ENCODE results near the gene NFKBIB.
"Not testable (repeated sequence)": the region's sequence is repeated elsewhere in the genome, so short reads cannot be mapped to it uniquely, and the experiment has no call there.

NFKBIB gene

DNA sequence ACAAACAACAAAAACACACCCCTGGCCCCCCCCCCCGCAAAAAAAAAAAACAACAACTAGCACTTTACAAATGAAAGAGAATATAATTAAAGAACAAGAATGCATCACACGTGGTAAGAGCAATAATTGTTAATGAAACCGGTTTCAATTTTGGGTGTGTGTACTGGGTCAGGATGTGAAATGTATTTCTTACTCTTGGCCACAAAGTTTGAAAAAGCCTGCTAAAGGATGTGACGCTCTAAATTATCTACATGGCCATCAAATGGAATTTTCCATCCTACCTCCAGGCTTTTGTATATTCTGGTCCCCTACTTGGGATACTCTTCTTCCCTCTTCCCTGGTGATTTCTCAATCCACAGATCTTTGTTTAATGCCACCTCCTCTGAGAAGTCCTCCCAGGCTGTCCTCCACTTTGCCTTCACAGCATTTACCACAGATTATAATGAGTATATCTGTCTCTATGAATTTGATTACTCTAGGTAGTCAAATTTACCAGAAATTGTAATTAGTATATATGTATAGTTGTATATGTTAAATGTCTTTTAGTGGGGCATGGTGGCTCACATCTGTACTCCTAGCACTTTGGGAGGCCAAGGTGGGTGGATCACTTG, 28.7 kb downstream of the NFKBIB start:
- H3K27ac ChIP-seq (ENCODE audit: insufficient read depth, low read length, poor library complexity, severe bottlenecking): no peak overlapping the region
- no peak for DNase-seq
- no peaks in the 10 kb centered on the region for H3K9me3 ChIP-seq (ENCODE audit: control insufficient read depth, low read length)
- H3K36me3 ChIP-seq (ENCODE audit: control insufficient read depth, insufficient read depth, low read length): peaks cover 18% of the 10 kb centered on the region
- no peak overlapping the region for H3K4me3 ChIP-seq (ENCODE audit: insufficient read depth, low read depth, low read length, poor library complexity, severe bottlenecking)
- peaks cover 20% of the 10 kb centered on the region for H3K4me1 ChIP-seq (ENCODE audit: control insufficient read depth, insufficient read depth, low read length, poor library complexity, severe bottlenecking)
- H3K27me3 ChIP-seq (replicated peaks; ENCODE audit: control insufficient read depth, insufficient read depth, low read length, poor library complexity, severe bottlenecking): no peaks in the 10 kb centered on the region

DNA sequence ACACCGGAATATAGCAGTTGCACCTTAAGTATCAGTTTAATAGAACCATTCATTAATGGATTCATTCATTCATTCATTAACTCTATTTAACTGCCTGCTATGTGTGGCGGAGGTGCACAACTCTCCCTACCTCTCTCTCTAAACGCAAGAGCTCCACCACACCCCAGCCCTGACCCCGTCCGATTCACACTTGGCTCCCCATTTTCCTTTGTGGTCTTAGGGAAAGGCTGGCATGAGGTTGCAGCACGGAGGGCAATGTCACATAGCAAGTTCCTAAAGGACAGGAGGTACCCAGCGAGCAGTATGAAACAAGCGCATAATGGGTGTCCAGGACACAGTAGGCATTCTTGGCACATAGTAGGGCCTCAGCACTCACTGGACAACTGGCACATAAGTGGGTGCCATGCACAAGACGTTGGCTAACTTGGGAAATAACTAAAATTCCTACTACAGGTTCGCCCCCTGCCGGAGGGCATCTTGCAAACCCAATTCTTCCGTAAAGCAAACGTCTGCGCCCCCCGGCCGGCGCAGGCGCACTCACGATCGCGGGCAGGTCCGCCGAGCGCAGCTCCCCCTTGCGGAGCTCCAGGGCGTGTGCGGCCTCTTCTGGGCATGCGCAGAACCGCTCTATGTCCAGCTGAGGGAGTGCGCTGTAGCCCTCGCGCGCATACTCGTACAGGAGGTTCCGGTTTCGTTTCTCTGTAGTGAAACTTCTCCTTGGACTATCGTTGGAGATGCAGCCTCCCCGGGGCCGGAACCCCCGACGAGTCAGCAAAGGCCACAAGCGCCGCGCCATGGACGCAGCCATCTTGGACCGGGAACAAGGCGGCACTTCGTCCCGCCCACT, 30.4 kb downstream of the NFKBIB start, which contains the start of gene SARS2:
SARS2 (minus strand) TSS at position 835 of the 847 bp plus-strand sequence; CDS start at position 808, 27 bp downstream.
- Histone ChIP-seq H3K4me1 (ENCODE audit: control insufficient read depth, insufficient read depth, low read length, poor library complexity, severe bottlenecking) (peaks cover 20% of the 10 kb centered on the region), H3K27me3 (replicated peaks; ENCODE audit: control insufficient read depth, insufficient read depth, low read length, poor library complexity, severe bottlenecking) (no peaks in the 10 kb centered on the region), H3K9me3 (ENCODE audit: control insufficient read depth, low read length) (no peaks in the 10 kb centered on the region), H3K36me3 (ENCODE audit: control insufficient read depth, insufficient read depth, low read length) (peaks cover 15% of the 10 kb centered on the region), H3K27ac (ENCODE audit: insufficient read depth, low read length, poor library complexity, severe bottlenecking) (peak within 1 kb of the TSS; percentile 89), H3K4me3 (ENCODE audit: insufficient read depth, low read depth, low read length, poor library complexity, severe bottlenecking) (peak within 1 kb of the TSS; percentile 78)
- peak; percentile 88 to 90 (median 89) for DNase-seq

DNA sequence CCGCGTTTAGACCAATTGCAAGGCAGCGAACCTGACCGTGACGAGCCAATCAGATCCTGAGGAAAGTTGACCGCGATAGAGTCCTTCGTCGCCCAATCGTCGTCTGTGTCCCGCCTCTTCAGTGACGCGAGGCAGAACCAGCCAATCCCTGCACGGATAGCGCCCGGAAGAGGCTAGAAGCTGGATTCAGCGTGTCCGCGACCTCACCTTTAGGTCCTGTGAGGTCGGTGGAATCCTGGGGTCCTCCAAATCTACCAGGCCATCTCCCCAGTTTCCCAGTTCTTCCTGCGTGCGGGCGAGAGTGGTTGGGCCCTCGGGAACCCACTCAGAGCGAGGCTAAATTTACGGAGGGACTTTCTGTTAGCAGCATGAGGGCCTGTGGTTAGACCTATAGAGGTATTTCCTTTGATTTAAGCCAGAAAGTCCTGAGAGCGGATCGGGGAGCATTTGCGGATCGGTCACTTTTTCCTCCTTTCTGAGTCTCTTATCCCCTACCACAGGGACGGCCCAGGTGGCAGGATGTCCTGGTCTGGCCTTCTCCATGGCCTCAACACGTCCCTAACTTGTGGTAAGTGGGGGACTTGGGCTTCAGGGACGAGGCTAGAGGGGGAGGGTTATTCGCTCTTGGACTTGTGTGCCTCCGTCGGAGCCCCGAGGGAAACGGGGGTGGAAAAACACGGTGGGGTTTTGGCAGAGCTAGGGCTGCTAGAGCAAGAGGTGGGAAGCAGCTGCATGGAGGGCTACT, 31.2 kb downstream of the NFKBIB start, which contains the start of gene MRPS12:
MRPS12 (plus strand) TSS at position 169 of the 745 bp plus-strand sequence; CDS start at position 520, 351 bp downstream.
- peak within 1 kb of the TSS; percentile 89 for H3K27ac ChIP-seq (ENCODE audit: insufficient read depth, low read length, poor library complexity, severe bottlenecking)
- peak within 1 kb of the TSS; percentile 78 for H3K4me3 ChIP-seq (ENCODE audit: insufficient read depth, low read depth, low read length, poor library complexity, severe bottlenecking)
- H3K36me3 ChIP-seq (ENCODE audit: control insufficient read depth, insufficient read depth, low read length): peaks cover 7% of the 10 kb centered on the region
- no peaks in the 10 kb centered on the region for H3K27me3 ChIP-seq (replicated peaks; ENCODE audit: control insufficient read depth, insufficient read depth, low read length, poor library complexity, severe bottlenecking)
- H3K4me1 ChIP-seq (ENCODE audit: control insufficient read depth, insufficient read depth, low read length, poor library complexity, severe bottlenecking): peaks cover 20% of the 10 kb centered on the region
- no peaks in the 10 kb centered on the region for H3K9me3 ChIP-seq (ENCODE audit: control insufficient read depth, low read length)
- peak; percentile 96 to 98 (median 97) for DNase-seq

DNA sequence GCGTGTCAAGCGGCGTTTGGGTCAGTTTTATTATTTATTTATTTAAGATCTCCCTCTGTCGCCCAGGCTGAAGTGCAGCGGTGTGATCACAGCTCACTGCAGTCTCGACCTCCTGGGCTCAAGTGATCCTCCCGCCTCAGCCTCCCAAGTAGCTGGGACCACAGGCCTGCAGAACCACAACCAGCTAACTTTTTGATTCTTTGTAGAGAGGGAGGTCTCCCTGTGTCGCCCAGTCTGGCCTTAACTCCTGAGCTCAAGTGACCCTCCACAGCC, 31.7 kb downstream of the NFKBIB start:
- H3K27me3 ChIP-seq (replicated peaks; ENCODE audit: control insufficient read depth, insufficient read depth, low read length, poor library complexity, severe bottlenecking): no peaks in the 10 kb centered on the region
- DNase-seq: no peak
- H3K36me3 ChIP-seq (ENCODE audit: control insufficient read depth, insufficient read depth, low read length): peaks cover 7% of the 10 kb centered on the region
- peaks cover 20% of the 10 kb centered on the region for H3K4me1 ChIP-seq (ENCODE audit: control insufficient read depth, insufficient read depth, low read length, poor library complexity, severe bottlenecking)
- H3K9me3 ChIP-seq (ENCODE audit: control insufficient read depth, low read length): no peaks in the 10 kb centered on the region
- H3K27ac ChIP-seq (ENCODE audit: insufficient read depth, low read length, poor library complexity, severe bottlenecking): peak overlapping the region; percentile 89
- H3K4me3 ChIP-seq (ENCODE audit: insufficient read depth, low read depth, low read length, poor library complexity, severe bottlenecking): peak overlapping the region; percentile 78

DNA sequence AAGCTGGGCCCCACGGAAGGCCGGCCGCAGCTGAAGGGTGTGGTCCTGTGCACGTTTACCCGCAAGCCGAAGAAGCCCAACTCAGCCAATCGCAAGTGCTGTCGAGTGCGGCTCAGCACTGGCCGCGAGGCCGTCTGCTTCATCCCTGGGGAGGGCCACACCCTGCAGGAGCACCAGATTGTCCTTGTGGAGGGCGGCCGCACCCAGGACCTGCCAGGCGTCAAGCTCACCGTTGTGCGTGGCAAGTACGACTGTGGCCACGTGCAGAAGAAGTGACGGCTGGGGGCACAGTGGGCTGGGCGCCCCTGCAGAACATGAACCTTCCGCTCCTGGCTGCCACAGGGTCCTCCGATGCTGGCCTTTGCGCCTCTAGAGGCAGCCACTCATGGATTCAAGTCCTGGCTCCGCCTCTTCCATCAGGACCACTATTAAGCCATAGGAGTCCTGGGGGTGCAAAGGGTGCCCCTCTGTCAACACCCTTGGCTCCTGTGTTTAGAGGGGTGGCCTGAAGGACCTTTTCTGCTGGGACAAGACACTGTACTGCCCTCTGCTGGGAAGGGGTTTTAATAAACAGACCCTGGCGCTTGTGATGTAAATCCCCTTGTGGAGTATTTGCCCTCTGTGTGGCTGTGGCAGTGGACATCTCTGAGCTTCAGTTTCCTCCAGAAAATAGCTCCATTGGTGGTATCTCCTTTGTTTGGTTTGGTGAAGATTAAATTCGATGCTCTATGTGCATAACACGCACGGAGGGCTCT, 32.8 kb downstream of the NFKBIB start:
- Histone ChIP-seq H3K36me3 (ENCODE audit: control insufficient read depth, insufficient read depth, low read length) (peaks cover 7% of the 10 kb centered on the region), H3K4me3 (ENCODE audit: insufficient read depth, low read depth, low read length, poor library complexity, severe bottlenecking) (no peak overlapping the region), H3K27ac (ENCODE audit: insufficient read depth, low read length, poor library complexity, severe bottlenecking) (no peak overlapping the region), H3K27me3 (replicated peaks; ENCODE audit: control insufficient read depth, insufficient read depth, low read length, poor library complexity, severe bottlenecking) (no peaks in the 10 kb centered on the region), H3K9me3 (ENCODE audit: control insufficient read depth, low read length) (no peaks in the 10 kb centered on the region), H3K4me1 (ENCODE audit: control insufficient read depth, insufficient read depth, low read length, poor library complexity, severe bottlenecking) (peaks cover 20% of the 10 kb centered on the region)
- no peak for DNase-seq

DNA sequence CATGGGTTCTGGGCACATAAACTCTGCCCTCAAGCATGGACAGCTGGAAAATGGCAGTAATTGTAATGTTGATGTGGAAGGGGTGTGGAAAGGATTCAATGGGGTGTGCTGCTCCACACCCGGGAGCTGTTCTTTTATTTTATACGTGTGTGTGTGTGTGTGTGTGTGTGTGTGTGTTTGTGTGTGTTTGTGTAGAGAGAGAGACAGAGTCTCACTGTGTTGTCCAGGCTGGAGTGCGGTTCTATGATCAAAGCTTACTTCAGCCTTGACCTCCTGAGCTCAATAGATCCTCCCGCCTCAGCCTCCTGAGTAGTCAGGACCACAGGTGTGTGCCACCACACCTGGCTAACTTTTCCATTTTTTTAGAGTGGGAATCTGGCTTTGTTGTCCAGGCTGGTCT, 33.8 kb downstream of the NFKBIB start:
- Histone ChIP-seq H3K4me3 (ENCODE audit: insufficient read depth, low read depth, low read length, poor library complexity, severe bottlenecking) (no peak overlapping the region), H3K4me1 (ENCODE audit: control insufficient read depth, insufficient read depth, low read length, poor library complexity, severe bottlenecking) (peaks cover 20% of the 10 kb centered on the region), H3K27ac (ENCODE audit: insufficient read depth, low read length, poor library complexity, severe bottlenecking) (no peak overlapping the region), H3K27me3 (replicated peaks; ENCODE audit: control insufficient read depth, insufficient read depth, low read length, poor library complexity, severe bottlenecking) (no peaks in the 10 kb centered on the region), H3K36me3 (ENCODE audit: control insufficient read depth, insufficient read depth, low read length) (peaks cover 7% of the 10 kb centered on the region), H3K9me3 (ENCODE audit: control insufficient read depth, low read length) (no peaks in the 10 kb centered on the region)
- DNase-seq: no peak

DNA sequence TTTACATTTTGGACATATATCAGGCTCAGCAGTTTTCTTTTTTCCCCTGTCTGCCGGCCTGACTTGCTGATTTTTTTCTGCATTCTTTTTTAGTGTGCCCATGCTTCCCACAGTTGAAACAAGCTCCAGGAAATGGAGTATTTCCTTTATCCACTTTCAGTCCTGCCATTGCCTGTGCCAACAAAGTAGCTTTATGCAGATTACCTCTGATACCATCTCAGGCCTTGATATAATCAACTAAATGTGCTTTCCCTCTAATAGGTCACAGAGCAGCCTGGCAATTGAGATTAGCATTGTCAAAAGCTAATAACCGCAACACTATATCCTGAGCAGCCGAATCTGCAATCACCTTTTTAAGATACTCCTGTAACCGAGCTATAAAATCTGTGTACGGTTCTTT, 40.2 kb downstream of the NFKBIB start:
- H3K9me3 ChIP-seq (ENCODE audit: control insufficient read depth, low read length): no peaks in the 10 kb centered on the region
- H3K4me3 ChIP-seq (ENCODE audit: insufficient read depth, low read depth, low read length, poor library complexity, severe bottlenecking): no peak overlapping the region
- no peak for DNase-seq
- H3K36me3 ChIP-seq (ENCODE audit: control insufficient read depth, insufficient read depth, low read length): no peaks in the 10 kb centered on the region
- H3K27ac ChIP-seq (ENCODE audit: insufficient read depth, low read length, poor library complexity, severe bottlenecking): no peak overlapping the region
- H3K4me1 ChIP-seq (ENCODE audit: control insufficient read depth, insufficient read depth, low read length, poor library complexity, severe bottlenecking): no peaks in the 10 kb centered on the region
- H3K27me3 ChIP-seq (replicated peaks; ENCODE audit: control insufficient read depth, insufficient read depth, low read length, poor library complexity, severe bottlenecking): no peaks in the 10 kb centered on the region

DNA sequence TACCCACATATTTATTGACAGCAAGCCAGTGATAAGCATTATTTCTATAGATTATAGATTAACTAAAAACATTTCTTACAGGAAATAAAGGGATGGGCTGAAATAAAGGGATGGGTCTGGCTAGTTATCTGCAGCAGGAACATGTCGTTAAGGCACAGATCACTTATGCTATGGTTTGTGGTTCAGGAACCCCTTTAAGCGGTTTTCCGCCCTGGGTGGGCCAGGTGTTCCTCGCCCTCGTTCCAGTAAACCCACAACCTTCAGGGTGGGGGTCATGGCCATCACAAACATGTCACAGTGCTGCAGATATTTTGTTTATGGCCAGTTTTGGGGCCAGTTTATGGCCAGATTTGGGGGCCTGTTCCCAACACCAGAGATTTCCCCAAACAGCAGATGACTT, 41.7 kb downstream of the NFKBIB start:
- H3K4me1 ChIP-seq (ENCODE audit: control insufficient read depth, insufficient read depth, low read length, poor library complexity, severe bottlenecking); H3K27me3 ChIP-seq (replicated peaks; ENCODE audit: control insufficient read depth, insufficient read depth, low read length, poor library complexity, severe bottlenecking); H3K27ac ChIP-seq (ENCODE audit: insufficient read depth, low read length, poor library complexity, severe bottlenecking); DNase-seq; H3K36me3 ChIP-seq (ENCODE audit: control insufficient read depth, insufficient read depth, low read length); H3K9me3 ChIP-seq (ENCODE audit: control insufficient read depth, low read length); H3K4me3 ChIP-seq (ENCODE audit: insufficient read depth, low read depth, low read length, poor library complexity, severe bottlenecking): not testable (repeated sequence)

DNA sequence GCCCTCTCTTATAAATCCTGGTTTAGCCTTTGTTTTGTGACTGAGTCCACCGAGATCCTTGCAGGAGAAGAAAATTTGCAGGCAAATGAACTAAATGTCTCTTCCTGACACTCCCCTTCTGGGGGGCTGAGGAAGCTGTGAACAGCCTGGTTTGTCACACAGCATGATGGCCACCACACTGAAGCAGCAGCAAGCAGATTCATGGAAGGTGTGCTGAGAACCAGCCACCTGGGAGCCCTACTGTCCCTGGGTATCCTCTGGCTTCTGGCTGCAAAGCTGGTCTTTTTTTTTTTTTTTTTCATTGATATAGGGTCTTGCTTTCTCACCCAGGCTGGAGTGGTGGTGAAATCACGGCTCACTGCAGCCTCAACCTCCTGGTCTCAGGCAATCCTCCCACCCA, 42.2 kb downstream of the NFKBIB start:
- H3K4me3 ChIP-seq (ENCODE audit: insufficient read depth, low read depth, low read length, poor library complexity, severe bottlenecking): no peak overlapping the region
- no peaks in the 10 kb centered on the region for H3K9me3 ChIP-seq (ENCODE audit: control insufficient read depth, low read length)
- H3K27me3 ChIP-seq (replicated peaks; ENCODE audit: control insufficient read depth, insufficient read depth, low read length, poor library complexity, severe bottlenecking): no peaks in the 10 kb centered on the region
- H3K27ac ChIP-seq (ENCODE audit: insufficient read depth, low read length, poor library complexity, severe bottlenecking): no peak overlapping the region
- H3K36me3 ChIP-seq (ENCODE audit: control insufficient read depth, insufficient read depth, low read length): no peaks in the 10 kb centered on the region
- H3K4me1 ChIP-seq (ENCODE audit: control insufficient read depth, insufficient read depth, low read length, poor library complexity, severe bottlenecking): no peaks in the 10 kb centered on the region
- DNase-seq: no peak
